ENCODE measurements around the gene OTC.

The OTC gene

DNA sequence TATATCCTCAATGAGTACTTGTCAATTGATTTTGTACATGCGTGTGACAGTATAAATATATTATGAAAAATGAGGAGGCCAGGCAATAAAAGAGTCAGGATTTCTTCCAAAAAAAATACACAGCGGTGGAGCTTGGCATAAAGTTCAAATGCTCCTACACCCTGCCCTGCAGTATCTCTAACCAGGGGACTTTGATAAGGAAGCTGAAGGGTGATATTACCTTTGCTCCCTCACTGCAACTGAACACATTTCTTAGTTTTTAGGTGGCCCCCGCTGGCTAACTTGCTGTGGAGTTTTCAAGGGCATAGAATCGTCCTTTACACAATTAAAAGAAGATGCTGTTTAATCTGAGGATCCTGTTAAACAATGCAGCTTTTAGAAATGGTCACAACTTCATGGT is at the start of gene OTC:
Gene OTC (plus strand): TSS at position 243 of the 400 bp plus-strand sequence. CDS start 93 bp downstream, at position 336.
- no peak for DNase-seq

DNA sequence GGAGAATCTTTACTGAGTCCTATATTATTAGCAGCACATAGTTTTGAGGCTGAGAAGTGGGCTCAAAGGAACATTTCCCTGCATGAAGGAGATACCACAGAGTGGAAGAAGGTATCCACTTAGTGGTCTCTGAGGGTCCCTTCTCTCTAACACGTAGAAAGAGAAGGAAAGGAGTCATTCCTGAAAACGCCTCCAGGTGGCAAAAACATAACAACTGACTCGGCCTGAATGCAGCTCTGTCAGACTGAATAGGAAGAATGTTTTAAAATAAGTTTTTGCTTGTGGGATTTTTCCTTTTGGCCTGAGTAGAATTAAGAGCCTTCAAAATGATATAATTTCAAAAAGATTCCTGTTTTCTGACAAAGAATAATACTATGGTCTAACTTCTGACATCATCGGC is 48.4 kb upstream of the OTC start:
- peak; percentile 30 for DNase-seq

DNA sequence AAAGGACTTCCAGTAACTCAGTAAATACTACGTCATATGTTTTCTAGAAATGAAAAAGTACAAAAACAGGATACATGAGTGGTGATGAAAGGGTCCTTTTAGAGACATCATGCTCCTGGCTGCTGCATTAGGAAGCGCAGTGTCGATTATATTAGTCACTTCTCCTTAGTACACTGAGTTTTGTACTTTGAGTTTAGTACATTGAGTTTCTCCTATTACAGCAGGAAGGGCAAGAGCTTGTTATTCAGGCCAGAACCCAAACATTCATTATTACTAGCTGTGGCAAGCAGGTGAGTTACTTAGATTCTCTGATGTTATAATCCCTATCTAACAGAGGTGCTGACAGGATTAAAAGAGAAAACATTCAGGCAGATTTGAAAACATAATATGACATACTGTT is 46.4 kb upstream of the OTC start:
- DNase-seq: no peak

DNA sequence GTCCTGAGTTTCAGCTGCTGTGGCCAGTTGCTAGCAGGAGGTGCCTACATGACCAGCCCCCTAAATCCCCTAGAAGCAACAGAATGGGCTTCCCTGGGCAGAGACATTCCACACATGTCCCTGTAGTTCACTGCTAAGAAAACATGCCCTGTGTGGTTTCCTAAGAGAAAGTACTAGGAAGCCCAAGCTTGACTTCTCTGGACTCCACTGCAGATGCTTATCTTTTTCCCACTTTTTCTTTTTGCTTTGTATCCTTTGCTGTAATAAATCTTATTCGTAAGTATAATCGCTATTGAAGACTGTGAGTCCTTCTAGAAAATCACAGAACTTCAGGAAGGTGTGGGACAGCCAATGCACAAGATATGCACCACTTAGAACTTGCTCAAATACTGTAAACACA is 40.7 kb upstream of the OTC start:
- DNase-seq: no peak

DNA sequence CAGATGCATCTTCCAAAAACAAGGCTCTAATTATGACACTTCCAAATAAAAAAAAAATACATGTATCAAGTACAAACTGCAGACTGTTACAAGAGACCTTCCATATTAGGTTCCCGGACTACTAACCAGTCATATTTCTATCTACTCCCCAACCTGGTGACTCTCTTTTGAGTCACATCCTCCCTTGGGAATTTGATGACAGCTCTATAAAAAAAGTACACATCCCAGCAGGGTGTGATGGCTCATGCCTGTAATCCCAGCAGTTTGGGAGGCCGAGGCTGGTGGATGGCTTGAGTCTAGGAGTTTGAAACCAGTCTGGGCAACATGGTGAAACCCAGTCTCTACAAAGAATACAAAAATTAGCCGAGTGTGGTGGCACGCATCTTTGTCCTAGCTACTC is 40.0 kb upstream of the OTC start:
- no peak for DNase-seq

DNA sequence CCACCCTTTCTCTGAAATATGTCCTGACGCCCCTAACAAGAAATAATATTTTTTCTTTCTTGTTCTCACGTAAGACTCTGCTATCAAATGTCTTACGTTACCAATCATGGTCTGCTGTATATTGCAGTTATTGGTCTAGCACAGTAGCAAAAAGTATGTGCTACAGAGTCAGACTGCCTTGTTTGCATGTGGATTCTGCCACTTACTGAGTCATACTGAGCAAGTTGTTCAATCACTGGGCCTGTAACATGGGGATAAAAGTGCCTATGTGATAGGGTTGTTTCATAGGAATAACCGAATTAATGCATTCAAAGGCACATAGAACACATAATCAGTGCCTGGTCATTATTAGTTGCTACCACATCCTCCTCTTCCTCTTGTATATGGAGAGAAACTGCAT is 39.2 kb upstream of the OTC start:
- DNase-seq: no peak

DNA sequence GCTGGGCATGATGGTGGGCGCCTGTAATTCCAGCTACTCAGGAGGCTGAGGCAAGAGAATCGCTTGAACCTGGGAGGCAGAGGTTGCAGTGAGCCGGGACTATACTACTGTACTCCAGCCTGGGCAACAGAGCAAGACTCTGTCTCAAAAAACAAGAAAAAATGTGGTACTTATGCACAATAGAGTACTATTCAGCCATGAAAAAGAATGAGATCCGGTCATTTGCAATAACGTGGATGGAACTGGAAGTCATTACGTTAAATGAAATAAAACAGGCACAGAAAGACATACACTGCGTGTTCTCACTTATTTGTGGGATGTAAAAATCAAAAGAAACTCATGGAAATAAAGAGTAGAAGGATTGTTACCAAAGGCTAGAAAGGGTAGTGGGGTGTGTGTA is 37.2 kb upstream of the OTC start:
- DNase-seq: no peak

DNA sequence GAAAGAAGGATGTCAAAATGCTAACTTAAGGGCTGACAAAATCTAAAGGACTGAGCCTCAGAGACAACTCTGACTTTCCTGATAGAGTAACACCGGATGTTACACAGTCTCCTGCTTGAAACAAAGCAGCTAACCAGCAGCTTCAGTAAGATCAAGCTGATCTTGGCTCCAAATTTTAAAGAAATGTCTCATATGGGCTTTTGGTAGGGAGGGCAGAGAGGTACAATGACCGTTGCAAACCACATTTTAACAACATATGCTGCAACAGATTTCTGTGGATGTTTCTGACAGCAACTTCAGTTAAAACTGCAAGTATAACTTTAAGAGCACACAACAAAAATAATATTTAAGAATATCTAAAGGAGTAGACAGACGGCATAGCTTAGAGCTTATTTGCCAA is 34.2 kb upstream of the OTC start:
- DNase-seq: no peak

DNA sequence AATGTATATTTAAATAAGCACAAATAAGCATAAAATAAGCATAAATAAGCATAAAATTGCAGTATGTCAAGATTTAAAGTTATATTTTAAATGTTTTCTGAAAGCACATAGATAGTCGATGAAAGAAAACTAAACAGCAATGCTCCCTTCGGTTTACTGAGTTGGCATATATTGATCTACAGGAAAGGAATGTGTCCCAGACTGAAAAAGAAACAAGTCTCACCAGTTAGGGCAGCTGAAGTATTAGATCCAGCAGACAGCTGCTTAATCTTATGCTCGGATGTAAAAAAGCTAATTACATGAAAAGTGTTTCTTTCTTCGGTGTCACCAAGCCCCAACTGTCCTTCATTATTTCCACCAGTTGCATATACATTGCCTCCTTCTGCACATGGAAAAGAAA is 33.8 kb upstream of the OTC start:
- peak; percentile 1 for DNase-seq

DNA sequence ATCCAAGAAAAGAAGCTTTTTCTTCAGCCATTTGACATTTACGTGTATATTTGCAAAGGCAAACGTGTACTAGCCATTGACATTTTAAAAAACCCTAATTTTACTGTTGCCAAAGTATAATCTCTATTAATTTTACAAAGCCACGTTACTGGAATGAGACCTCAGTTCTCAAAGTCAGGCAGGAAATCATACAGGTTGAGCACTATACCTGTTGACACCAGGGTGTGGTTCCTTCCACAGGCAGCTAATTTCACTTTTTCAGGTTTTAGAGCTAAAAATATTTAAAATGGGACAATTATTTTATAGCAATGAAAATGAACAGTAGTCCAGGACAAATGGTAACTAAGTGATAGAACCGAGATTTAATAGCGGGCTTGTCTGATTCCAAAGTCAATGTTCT is 31.6 kb upstream of the OTC start:
- DNase-seq: no peak

DNA sequence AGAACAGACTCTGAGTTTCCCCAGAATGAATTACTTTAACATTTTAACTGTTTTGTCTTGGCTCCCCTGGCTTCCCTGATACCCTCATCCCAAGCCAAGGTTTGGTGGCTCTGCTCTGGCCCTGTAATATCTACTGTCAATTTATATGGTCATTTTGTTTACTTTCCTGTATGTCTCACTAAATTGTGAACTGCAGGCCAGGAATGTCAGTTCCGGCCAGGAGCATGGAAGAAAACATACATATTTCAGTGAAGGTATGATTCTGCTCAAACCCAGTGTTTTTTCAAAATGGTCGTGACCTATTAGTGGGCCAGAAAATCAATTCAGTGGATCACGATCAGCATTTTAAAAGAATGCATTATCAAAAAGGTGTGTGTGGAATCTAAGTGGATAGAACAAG is 26.3 kb upstream of the OTC start:
- no peak for DNase-seq

DNA sequence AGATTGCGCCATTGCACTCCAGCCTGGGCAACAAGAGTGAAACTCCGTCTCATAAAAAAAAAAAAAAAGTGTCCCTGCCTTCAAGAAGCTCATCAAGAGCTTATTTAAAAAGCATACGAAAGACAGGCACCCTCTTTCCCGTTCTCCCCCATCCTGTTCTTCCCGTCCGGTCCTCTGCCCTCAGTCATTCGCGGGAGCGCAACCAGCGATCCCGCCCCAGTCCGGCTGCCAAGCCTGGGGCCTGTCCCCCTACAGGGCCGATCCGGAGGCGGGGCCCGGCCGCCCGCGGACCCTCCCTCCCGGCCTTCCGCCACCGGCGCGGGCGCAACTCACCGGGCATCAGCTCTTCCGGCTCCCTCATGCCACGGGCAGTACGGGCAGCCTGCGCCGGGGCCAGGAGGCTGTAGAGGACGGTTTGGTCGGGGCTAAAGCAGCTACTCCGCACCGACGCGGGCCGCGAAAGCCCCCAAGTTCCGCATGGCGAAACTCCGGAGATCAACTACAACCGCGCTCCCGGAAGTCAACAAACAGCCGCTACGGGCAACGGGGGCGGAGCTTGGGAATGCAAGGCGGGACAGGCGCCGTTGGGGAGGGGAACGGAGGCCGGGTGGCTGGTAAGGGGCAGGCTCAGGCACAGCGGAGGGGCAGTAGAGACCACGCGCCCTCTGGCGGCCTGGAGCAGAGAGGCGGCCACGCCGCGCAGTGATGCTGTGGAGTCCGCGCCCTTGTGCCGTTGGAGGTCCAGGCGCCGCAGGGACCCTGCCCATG is 25.2 kb upstream of the OTC start, which contains the start of gene RPGR:
Gene RPGR (minus strand): TSS at position 503 of the 768 bp plus-strand sequence. CDS start 142 bp downstream, at position 361.
- peak; percentile 97 for DNase-seq

DNA sequence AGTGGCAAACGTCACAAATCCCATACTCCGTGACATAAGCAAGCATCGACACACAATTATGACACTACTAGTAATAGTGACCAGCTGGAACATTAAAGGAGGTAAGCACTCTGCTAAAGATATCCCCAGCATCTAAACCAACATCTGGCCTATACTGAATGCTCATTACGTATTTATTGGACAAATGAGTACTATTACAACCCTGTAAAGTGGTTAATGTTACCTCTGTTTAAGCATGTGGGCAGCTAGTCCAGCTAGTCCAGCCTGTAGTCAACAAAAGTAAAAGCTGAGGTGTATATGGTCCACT is 24.7 kb upstream of the OTC start:
- no peak for DNase-seq

DNA sequence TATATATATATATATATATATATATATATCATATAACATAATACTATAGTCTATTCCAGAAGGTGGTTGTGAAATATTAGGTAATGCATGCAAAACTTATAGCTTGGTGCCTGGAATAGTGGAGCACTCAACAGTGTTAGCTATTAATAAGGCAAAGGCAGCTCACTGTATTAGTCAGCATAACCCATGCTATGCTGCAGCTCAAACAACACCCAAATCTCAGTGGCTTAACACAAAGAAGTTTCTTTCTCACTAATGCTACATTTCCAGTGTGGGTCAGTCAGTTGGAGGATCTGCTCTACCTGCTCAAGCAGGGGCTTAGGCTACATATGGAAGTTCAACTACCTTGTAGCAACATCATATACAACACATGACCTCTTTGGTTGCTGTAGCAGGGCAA is 19.9 kb upstream of the OTC start:
- DNase-seq: no peak

DNA sequence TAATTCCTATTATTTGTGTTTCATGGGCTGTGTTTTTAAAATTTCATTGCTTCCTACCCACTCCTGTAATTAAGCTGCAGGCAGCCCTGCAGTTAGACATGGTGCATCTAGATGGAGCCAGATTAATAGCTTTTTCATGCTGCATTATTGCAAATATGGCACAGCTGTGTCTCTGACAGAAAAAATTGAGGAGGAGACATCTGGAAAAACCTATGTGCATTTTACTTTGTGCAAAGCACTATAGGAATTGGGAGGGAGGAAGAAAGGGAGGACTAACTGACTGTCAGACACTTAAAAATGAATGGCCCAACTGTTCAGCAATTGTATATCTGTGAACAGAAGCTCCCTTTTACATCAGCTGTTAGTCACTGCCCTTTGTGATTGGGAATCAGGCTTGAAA is 17.0 kb upstream of the OTC start:
- peak; percentile 8 for DNase-seq

DNA sequence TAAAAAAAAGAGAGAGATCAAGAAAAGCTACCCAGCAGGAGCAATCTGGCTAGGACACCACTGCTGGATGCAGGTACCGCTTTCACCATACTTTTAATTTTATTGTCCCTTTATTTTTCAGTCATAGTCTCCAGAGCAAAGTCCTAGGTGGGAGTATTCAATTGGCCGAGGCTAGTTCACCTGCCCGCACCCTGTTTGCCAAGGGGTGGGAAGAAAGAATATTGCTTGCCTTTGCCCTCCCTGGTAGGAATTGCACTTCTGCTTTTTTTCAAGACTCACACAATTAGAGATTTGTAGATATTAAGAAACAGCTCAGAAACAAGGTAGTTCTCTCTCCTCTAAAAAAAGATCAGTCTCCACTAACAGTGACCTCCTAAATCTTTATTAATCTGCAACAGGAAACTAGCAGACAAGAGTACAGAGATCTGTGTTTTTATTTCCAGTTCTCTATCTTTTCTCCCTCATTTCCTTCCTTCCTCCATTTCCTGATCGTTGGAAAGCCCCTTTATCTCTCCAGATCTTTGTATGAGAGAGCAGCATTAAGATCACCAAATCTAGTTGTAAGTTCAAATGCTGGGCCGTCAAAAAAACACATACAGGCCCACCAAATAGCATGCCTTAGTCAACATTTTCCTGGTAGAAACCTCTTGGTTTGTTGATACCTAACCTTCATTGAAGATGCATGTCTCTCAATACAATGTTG is 15.7 kb upstream of the OTC start:
- DNase-seq: no peak

DNA sequence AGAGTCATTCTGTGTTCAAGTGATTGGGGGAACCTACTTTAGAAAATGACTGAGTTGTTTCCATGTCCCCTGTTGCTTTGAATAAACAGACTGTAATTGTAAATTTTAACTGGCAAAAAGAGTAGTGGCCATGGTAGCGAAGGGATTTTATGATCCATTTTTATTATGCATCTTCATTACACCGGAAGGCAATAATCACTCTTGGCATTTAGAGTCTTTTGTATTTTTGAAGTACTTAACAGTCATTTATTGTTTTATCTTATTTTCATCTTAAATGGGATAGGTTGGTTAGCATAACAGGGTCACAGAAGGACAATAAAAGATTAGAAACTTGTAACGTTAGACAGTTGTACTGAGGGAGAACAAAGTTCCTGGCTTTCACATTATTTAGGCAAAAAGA is 11.0 kb upstream of the OTC start:
- no peak for DNase-seq

DNA sequence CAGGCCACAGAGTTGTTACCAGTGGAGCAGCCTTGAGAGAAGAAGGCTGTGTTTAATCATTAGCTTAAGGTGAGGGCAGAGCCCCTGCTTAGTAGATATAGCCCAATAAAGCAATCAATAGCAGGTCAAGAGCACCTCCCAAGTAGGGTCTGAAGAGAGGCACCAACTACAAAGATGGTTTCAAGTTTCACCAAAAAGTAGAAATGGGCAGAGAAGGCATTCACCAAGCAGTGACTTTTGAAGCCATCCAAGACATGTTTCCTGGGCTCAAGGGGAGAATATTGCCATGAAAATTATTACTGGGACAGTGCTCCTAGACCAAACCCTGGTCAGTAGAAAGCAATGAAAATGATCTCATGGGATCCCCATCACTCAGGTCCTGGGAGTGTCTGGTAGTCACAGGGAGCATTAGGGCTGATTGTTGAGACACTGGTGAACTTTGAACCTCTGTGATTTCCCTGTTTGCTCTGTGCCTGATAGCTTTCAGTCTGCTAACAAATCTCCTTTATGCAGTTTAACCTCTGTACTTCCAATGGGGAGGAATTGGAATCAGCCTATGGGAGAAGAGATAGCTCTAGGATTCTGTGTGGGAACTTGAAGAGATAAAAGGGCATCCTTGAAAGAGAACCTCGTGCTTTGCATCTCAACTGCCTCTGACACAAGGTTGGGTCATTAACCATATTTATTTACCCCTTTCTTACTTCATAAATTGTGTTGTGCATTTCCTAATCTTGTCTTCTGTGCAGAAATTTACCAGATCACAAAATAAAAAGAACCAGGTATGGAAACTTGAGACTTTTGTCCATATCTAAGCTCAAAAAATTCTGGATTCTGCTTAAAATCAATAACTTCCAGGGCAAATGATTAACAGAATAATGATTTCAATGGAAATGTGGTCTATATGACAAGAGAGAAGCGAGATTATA is 9.3 kb upstream of the OTC start:
- DNase-seq: no peak

DNA sequence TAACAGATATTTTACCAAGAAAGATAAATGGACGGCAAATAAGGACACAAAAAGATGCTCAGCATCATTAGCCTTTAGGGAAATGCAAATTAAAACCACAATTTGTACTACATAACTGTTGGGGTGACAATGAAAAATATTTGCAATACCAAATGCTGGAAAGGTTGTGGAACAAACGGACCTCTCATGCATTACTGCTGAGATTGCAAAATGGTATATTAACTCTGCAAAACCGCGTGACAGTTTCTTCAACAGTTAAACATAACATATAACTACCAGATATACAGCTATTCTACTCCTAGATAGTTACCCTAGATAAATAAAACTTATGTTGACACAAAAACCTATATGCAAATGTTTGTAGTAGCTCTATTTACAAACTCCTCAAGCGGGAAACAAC is 6.3 kb upstream of the OTC start:
- no peak for DNase-seq

DNA sequence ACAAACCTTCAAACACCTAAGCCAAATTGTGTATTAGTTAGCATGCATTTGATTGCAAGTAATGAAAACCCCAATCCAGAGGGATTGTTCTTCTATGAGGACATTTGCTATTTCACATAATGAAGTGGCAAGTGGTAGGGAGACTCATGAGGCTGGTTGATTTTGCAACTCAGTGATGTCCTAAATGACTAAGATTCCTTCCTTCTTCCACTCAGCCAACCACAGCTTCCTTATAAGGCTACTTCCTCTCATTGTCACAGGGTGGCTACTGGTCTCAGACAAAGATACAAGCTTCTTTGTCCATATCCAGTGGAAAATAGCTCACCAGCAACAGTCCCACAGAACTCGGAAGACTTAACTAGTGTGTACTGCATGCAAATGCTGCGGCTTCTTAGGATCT is 5.3 kb upstream of the OTC start:
- DNase-seq: peak; percentile 4

DNA sequence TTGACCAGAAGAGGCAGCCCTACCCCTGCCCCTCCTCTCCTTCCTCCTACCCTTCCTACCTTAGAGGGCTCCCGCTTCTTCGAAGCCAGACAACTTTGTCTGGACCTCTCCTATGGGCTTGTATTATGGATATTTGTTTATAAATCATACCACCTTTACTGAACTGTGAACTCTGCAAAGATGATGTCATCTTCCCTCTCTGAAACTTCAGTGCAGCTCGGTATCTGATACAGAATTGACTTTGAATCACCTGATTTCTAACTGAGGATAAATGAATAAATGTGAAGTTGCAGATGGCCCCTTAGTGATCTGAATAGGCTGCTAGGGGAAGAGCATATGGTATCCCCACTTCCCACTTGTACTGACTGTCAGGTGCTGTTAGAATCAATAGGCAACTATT is 1.1 kb upstream of the OTC start:
- no peak for DNase-seq

DNA sequence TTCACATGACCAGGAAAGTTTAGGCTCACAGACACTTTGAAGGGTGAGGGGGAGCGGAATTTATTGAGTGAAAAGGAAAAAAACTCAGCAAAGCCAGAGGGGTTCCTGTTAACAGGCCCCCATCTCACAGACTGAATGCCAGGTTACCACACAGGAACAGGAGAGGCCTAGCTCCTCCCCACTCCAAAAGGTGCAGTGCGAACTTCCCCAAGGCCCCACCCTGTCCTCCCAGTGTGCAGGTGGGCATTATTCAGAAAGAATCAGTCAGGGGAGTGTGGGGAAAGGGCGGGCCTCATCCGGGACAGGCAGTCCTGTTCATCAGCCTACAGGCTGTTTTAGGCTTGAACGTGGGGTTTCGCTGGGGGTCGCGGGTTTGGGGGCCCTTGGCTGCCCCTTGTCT is 4.0 kb downstream of the OTC start:
- DNase-seq: no peak

DNA sequence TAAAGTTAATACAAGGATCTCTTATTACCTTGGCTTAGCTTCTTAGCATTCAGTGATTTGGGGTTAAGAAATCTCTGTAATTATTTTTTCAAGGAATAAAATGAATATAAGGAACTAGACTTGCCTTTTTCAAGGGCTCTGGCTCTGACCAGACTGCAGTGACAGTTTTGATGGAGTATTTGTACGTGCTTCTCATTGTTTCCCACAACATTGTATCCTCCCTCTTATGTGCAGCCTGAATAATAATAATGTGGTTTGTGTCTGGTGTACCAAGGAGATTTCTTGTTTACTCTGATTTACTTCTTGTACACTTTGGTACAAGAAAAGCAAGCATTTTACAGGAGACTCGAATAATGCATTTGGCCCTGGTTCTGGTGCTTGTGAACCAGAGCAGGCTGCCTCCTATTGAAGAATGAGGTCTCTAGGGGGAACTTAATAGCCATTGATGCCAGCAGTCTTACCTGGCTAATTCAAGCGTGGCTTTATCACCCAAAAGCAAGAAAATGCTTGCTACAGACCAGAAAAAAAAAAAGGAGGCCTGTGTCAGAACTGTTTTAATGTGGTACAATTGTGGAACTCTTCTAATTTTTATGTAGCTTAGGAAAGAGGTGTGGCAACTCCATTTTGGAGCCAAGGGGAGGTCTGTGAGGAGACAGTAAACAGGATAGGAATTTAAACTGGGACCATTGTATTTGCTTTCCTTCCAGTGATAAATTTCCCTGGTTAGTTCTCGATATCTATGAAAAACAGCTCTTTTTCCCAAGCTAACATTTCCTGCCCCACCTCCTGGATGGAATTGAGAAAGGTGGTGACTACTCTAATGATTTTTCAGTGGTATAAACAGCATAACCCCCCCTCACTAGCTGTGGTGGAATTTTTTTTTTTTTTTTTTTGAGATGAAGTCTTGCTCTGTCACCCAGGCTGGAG is 5.6 kb downstream of the OTC start:
- no peak for DNase-seq

All from NCI-H82 (cell line).